ENCODE data around the gene TPM2. TPM values are rescaled to one million over a fixed set of nuclear protein-coding genes. Genes with fewer than 3 reads are reported as not detected.

TPM2 gene
- total and polyA plus RNA-seq, 11 donors: 621 to 2,450 (median 858) TPM

DNA sequence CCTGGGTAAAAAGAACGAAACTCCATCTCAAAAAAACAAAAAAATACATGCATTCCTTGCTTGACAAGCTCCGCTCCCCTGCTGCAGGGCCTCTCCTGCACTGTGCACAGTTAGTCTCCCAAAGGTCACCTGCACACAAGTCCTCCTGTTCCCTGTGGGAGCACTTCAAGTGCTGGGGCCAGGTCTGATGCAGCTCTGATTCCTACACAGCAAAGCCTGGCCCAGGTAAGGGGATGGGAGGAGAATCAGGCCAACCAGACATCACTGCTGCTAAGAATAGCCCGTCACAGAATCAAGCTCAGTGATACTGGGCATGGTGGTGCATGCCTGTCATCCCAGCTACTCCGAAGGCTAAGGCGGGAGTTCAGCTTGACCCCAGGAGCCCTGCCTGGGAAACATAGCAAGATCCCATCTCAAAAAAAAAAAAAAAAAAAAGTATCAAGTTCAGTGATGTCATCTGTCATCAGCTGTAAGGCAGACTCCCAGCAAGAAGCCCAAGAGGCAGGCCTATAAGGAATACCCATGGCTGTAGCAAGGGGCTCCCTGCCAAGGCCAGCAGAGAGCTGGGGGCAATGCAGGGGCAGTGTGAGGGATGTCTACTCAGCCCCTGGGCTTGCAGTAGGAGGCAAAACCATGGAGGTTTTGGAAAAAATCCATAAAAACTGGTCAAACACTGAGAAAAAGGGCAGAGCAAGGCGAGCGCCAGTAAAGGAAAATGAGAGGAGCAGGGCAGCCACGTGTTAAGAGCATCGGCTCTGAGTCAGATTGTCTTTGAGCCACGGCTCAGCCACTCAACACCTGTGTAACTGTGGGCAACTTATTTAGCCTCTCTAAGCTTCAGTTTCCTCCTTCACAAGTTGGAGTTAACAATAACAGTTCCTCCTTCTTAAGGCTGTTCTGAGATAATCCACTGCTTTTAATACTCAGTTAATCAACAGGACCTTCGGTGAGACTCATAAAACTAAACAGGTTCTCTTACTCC, 3.2 kb downstream of the TPM2 start:
- Histone ChIP-seq H3K27ac (peak overlapping the region; percentile 24 to 98 (median 97)), H3K27me3 (no peaks in the 10 kb centered on the region), H3K4me3 (peak overlapping the region in 9 of 12 donors; percentile 61 to 93 (median 77)), H3K36me3 (peaks cover 0 to 46% (median 38%) of the 10 kb centered on the region in 9 donors), H3K4me1 (peaks cover 2 to 51% (median 25%) of the 10 kb centered on the region in 12 donors), H3K9me3 (no peaks in the 10 kb centered on the region)
- intact Hi-C loops (cut with DNase I): loop anchor here in 4 of 10 donors (2.0 to 5.0 kb wide), 4 partner anchors 20 to 41 kb away; no protein-coding TSS in a partner anchor
- DNase-seq (peak in 3 of 5 donors; percentile 48 to 69 (median 49)), ATAC-seq (peak; percentile 23 to 50 (median 44))
- TF ChIP-seq, protein P1, sequence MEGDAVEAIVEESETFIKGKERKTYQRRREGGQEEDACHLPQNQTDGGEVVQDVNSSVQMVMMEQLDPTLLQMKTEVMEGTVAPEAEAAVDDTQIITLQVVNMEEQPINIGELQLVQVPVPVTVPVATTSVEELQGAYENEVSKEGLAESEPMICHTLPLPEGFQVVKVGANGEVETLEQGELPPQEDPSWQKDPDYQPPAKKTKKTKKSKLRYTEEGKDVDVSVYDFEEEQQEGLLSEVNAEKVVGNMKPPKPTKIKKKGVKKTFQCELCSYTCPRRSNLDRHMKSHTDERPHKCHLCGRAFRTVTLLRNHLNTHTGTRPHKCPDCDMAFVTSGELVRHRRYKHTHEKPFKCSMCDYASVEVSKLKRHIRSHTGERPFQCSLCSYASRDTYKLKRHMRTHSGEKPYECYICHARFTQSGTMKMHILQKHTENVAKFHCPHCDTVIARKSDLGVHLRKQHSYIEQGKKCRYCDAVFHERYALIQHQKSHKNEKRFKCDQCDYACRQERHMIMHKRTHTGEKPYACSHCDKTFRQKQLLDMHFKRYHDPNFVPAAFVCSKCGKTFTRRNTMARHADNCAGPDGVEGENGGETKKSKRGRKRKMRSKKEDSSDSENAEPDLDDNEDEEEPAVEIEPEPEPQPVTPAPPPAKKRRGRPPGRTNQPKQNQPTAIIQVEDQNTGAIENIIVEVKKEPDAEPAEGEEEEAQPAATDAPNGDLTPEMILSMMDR (IDR thresholded peaks at IDR 0.05): no peak
- TF ChIP-seq POLR2A (IDR thresholded peaks at IDR 0.05): no peak
- 41 to 49% (median 44%) methylated on average over 11 of the region's 11 CpGs for WGBS, 4 donors

DNA sequence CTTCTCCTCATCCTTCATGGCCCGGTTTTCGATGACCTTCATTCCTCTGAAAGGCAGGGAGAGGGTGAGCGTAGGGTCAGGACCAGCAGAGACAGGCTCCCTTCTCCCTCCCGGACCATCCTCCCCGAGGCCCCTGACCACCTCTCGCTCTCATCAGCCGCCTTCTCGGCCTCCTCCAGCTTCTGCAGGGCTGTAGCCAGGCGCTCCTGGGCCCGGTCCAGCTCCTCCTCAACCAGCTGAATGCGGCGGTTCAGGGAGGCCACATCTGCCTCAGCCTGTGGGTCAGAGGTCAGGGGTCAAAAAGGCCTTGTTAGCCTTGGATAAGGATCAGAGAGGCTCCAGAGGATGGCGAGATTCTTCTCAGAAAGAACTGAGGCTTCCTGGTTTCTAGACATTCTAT, 4.2 kb downstream of the TPM2 start:
- TF ChIP-seq, protein P1 (IDR thresholded peaks at IDR 0.05): no peak
- TF ChIP-seq POLR2A (IDR thresholded peaks at IDR 0.05): no peak
- H3K9me3 ChIP-seq: no peaks in the 10 kb centered on the region
- H3K36me3 ChIP-seq: peaks cover 0 to 47% (median 38%) of the 10 kb centered on the region in 9 donors
- H3K4me3 ChIP-seq: peak overlapping the region in 4 of 12 donors; percentile 28 to 91 (median 75)
- H3K4me1 ChIP-seq: peaks cover 2 to 45% (median 22%) of the 10 kb centered on the region in 12 donors
- peak overlapping the region in 9 of 12 donors; percentile 36 to 98 (median 97) for H3K27ac ChIP-seq
- DNase-seq (no peak), ATAC-seq (no peak)
- WGBS, 4 donors: 68 to 80% (median 72%) methylated on average over 13 of the region's 13 CpGs
- intact Hi-C loops (cut with DNase I): loop anchor here in 3 of 10 donors (5.0 kb wide), 2 partner anchors 38 to 42 kb away; no protein-coding TSS in a partner anchor
- H3K27me3 ChIP-seq: no peaks in the 10 kb centered on the region

DNA sequence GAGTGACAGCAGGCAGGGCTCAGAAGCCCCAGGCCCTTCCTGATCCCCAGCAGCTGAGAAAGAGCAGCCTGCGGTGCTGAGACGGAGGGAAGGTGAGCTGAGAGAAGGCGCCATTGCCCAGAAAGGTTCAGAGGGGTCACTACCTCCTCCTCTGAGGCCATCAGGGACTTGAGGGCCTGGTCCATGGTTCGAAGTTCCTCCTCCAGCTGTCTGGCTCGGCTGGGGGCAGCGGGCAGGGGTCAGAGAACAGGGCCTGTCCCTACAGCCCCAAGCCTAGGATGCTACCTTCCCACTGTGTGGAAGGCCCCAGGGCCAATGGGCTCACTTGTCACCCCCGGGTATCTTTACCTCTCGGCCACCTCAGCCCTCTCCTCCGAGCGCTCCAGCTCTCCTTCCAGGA, 4.8 kb downstream of the TPM2 start:
- Histone ChIP-seq H3K9me3 (no peaks in the 10 kb centered on the region), H3K36me3 (peaks cover 0 to 47% (median 38%) of the 10 kb centered on the region in 9 donors), H3K4me1 (peaks cover 2 to 45% (median 22%) of the 10 kb centered on the region in 12 donors), H3K27me3 (no peaks in the 10 kb centered on the region), H3K4me3 (no peak overlapping the region), H3K27ac (peak overlapping the region in 6 of 12 donors; percentile 3 to 98 (median 81))
- TF ChIP-seq POLR2A (IDR thresholded peaks at IDR 0.05): no peak
- TF ChIP-seq, protein P1 (IDR thresholded peaks at IDR 0.05): no peak
- 86 to 94% (median 90%) methylated on average over 10 of the region's 10 CpGs for WGBS, 4 donors
- DNase-seq: no peak
- intact Hi-C loops (cut with DNase I): loop anchor here in 3 of 10 donors (5.0 kb wide), 2 partner anchors 38 to 42 kb away; no protein-coding TSS in a partner anchor
- ATAC-seq: no peak

DNA sequence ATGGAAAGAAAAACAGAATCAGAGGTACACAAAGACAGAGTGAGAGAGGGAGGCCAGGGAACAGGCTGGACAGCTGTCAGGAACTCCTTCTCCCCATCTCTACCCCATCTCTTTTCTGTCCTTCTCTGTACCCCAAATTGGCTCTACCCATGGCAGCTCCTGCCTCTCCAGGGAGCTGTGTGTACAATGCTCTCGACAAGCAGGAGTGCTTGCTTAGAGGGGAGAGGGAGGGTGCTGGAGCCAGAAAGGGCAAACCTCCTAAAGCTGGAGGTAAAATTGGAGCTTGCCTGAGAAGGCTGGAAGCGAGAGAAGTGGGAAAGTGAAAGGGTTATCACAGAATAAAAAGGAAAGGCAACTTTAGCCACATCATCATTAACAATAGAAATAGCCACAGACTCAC, 6.4 kb downstream of the TPM2 start:
- intact Hi-C loops (cut with DNase I): no loop called here
- WGBS, 4 donors: 57 to 71% (median 66%) methylated on average over 2 of the region's 2 CpGs
- Histone ChIP-seq H3K4me1 (peaks cover 2 to 41% (median 20%) of the 10 kb centered on the region in 12 donors), H3K4me3 (no peak overlapping the region), H3K27ac (peak overlapping the region in 1 of 12 donors; percentile 98), H3K36me3 (peaks cover 0 to 47% (median 38%) of the 10 kb centered on the region in 9 donors), H3K9me3 (no peaks in the 10 kb centered on the region), H3K27me3 (no peaks in the 10 kb centered on the region)
- ATAC-seq (no peak), DNase-seq (no peak)
- TF ChIP-seq, protein P1 (IDR thresholded peaks at IDR 0.05): no peak
- TF ChIP-seq POLR2A (IDR thresholded peaks at IDR 0.05): no peak
